NCI-H2107 treated with DMSO at 0.1 percent for 48 hours (cell line): ENCODE results near the gene ELOVL5.
A peak's percentile ranks its signal among the peaks of the same experiment; 100 is the strongest.

Source experiments
- DNase-seq: peaks from one replicate; lab custom pipeline; 2025; ENCODE audit not compliant: unreplicated experiment; lab: John Stamatoyannopoulos, UW

Gene ELOVL5

GRCh38 chr6:53244399-53244931 is 104.3 kb downstream of the ELOVL5 start:
- no peak for DNase-seq

GRCh38 chr6:53241938-53242337 is 106.8 kb downstream of the ELOVL5 start:
- no peak for DNase-seq

GRCh38 chr6:53240761-53241160 is 108.0 kb downstream of the ELOVL5 start:
- DNase-seq: no peak

- DNase-seq: no peak
Observed at GRCh38 chr6:53240139-53240538, 108.6 kb downstream of the ELOVL5 start.

GRCh38 chr6:53239526-53239925 is 109.2 kb downstream of the ELOVL5 start:
- DNase-seq: peak; percentile 16

- DNase-seq: no peak
Observed at GRCh38 chr6:53238311-53238710, 110.4 kb downstream of the ELOVL5 start.

- no peak for DNase-seq
Observed at GRCh38 chr6:53236241-53236640, 112.5 kb downstream of the ELOVL5 start.

GRCh38 chr6:53235508-53235907 is 113.2 kb downstream of the ELOVL5 start:
- no peak for DNase-seq

- DNase-seq: no peak
Observed at GRCh38 chr6:53233309-53233708, 115.4 kb downstream of the ELOVL5 start.

GRCh38 chr6:53230775-53231467 is 117.8 kb downstream of the ELOVL5 start:
- no peak for DNase-seq

GRCh38 chr6:53227847-53228246 is 120.9 kb downstream of the ELOVL5 start:
- DNase-seq: no peak

- DNase-seq: no peak
Observed at GRCh38 chr6:53220605-53221004, 128.1 kb downstream of the ELOVL5 start.
